K562 (cell line): ENCODE results near the gene KASH5.

ENCODE experiments used
- HDGF ChIP-seq: fragments of 450-650 bp; IDR thresholded peaks from 2 replicates; pipeline ENCODE4 v1.6.1; 2016
- MXI1 ChIP-seq: IDR thresholded peaks from 2 replicates; pipeline ENCODE4 v1.6.1; 2011; ENCODE audit warnings: low read depth, mild to moderate bottlenecking, improper control_type of control experiment, low read length
- RAD51 ChIP-seq: fragments of 450-650 bp; IDR thresholded peaks from 2 replicates; pipeline ENCODE4 v1.7.1; 2016; ENCODE audit warnings: low read depth, mild to moderate bottlenecking, borderline replicate concordance
- TCF7L2 ChIP-seq: fragments of 150-350 bp; IDR thresholded peaks from 2 replicates; pipeline ENCODE4 v1.6.1; 2016; ENCODE audit warnings: low read depth, mild to moderate bottlenecking, low read length, moderate library complexity

- TF ChIP-seq MXI1 (no peak), TCF7L2 (no peak), HDGF (no peak), RAD51 (no peak)
These were observed 5.4 kb upstream of the KASH5 start for GRCh38 chr19:49382639-49383038.
